Muscle layer of duodenum (tissue), 2 donors: ENCODE data around the gene SIGLEC1.

Experiments used
- H3K27ac ChIP-seq: one replicate; pipeline ENCODE4 v1.7.0; 2013; ENCODE audit warnings: mild to moderate bottlenecking, low read length
- H3K27me3 ChIP-seq: one replicate; pipeline ENCODE4 v1.7.0; 2013; ENCODE audit warnings: low read depth, mild to moderate bottlenecking, control low read depth, low read length
- H3K36me3 ChIP-seq, 2 donors: one replicate each; pipeline ENCODE4 v1.7.0; 2013; ENCODE audit warnings: low read length in 2 of 2, control low read depth in 1 of 2, mild to moderate bottlenecking in 1 of 2; ENCODE audit not compliant: insufficient read depth in 2 of 2, control insufficient read depth in 1 of 2
- H3K4me1 ChIP-seq, 2 donors: one replicate each; pipeline ENCODE4 v1.7.0; 2013; ENCODE audit warnings: low read length in 2 of 2, mild to moderate bottlenecking in 2 of 2, control low read depth in 1 of 2, moderate library complexity in 1 of 2; ENCODE audit not compliant: insufficient read depth in 2 of 2, control insufficient read depth in 1 of 2
- H3K4me3 ChIP-seq, 2 donors: one replicate each; pipeline ENCODE4 v1.7.0; 2013; ENCODE audit warnings: low read length in 2 of 2, low read depth in 1 of 2, mild to moderate bottlenecking in 1 of 2
- H3K9me3 ChIP-seq, 2 donors: one replicate each; pipeline ENCODE4 v1.7.0; 2013; ENCODE audit warnings: low read length in 2 of 2, control low read depth in 1 of 2, mild to moderate bottlenecking in 1 of 2; ENCODE audit not compliant: control insufficient read depth in 1 of 2
- donor health status: healthy.

Gene SIGLEC1

GRCh38 chr20:3705970-3706739 lies 6.2 kb downstream of the SIGLEC1 start:
- H3K4me3 ChIP-seq = no peak overlapping the region
- peaks cover 0 to 13% of the 10 kb centered on the region in 2 donors for H3K4me1 ChIP-seq
- H3K9me3 ChIP-seq = no peaks in the 10 kb centered on the region
- no peaks in the 10 kb centered on the region for H3K27me3 ChIP-seq
- no peaks in the 10 kb centered on the region for H3K36me3 ChIP-seq
- no peak overlapping the region for H3K27ac ChIP-seq

GRCh38 chr20:3705491-3705969 lies 6.9 kb downstream of the SIGLEC1 start:
- peaks cover 0 to 6% of the 10 kb centered on the region in 2 donors for H3K4me1 ChIP-seq
- H3K4me3 ChIP-seq = no peak overlapping the region
- H3K9me3 ChIP-seq = no peaks in the 10 kb centered on the region
- H3K27me3 ChIP-seq = no peaks in the 10 kb centered on the region
- H3K36me3 ChIP-seq = no peaks in the 10 kb centered on the region
- H3K27ac ChIP-seq = no peak overlapping the region

GRCh38 chr20:3704087-3704486 lies 8.3 kb downstream of the SIGLEC1 start:
- Histone ChIP-seq H3K36me3 (no peaks in the 10 kb centered on the region), H3K27me3 (no peaks in the 10 kb centered on the region), H3K4me1 (no peaks in the 10 kb centered on the region), H3K4me3 (no peak overlapping the region), H3K9me3 (no peaks in the 10 kb centered on the region), H3K27ac (no peak overlapping the region)

GRCh38 chr20:3702611-3703391 lies 9.6 kb downstream of the SIGLEC1 start:
- Histone ChIP-seq H3K4me3 (no peak overlapping the region), H3K27ac (no peak overlapping the region), H3K27me3 (no peaks in the 10 kb centered on the region), H3K4me1 (no peaks in the 10 kb centered on the region), H3K36me3 (no peaks in the 10 kb centered on the region), H3K9me3 (no peaks in the 10 kb centered on the region)

DNA sequence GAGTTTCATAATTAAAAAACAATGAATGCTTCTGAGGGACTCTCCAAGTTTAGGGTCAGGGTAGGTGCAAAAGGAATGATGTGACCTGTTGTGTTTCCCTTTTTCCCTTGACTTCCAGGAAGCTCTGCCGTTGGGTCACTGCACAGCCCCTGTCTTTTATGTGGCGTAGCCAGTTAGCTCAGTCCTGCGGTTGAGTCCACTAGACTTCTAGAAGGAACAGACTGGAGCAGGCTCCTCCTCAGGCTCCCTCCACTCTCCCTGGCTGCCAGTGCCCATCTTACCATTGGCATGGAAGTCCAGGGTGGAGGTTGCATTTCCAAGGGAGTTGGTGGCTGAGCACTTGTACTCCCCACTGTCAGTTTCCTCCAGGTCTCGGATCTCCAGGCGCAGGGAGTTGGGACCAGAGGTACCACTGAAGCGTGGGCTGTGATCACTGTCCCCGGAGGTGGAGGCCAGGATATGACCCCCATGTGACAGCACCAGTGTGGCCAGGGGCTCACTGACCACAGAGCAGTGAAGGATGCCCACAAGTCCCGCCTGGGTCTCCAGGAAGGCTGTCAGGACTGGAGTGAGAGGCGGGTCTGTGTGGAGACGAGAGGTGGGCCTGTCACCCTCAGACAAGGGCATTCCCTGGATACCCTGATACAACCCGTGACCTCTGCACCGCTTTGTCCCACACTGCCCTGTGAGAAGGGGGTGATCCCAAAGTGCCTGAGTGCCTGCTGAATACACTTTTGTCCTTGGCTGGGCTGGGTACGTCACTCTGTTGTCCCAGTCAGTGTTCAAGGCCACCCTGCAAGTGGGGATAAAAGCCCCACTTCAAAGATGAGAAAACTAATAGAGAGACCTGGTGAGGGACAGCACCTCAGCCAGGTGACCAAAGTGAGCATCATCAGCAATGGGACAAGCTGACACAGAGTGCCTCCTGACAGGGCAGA lies 11.1 kb downstream of the SIGLEC1 start:
- Histone ChIP-seq H3K4me1 (no peaks in the 10 kb centered on the region), H3K27ac (no peak overlapping the region), H3K36me3 (no peaks in the 10 kb centered on the region), H3K27me3 (no peaks in the 10 kb centered on the region), H3K9me3 (peaks cover 0 to 3% of the 10 kb centered on the region in 2 donors), H3K4me3 (no peak overlapping the region)

GRCh38 chr20:3699037-3699436 lies 13.4 kb downstream of the SIGLEC1 start:
- Histone ChIP-seq H3K4me1 (no peaks in the 10 kb centered on the region), H3K27me3 (no peaks in the 10 kb centered on the region), H3K36me3 (no peaks in the 10 kb centered on the region), H3K4me3 (no peak overlapping the region), H3K9me3 (peaks cover 0 to 5% of the 10 kb centered on the region in 2 donors), H3K27ac (no peak overlapping the region)

- Histone ChIP-seq H3K36me3 (no peaks in the 10 kb centered on the region), H3K9me3 (peaks cover 0 to 5% of the 10 kb centered on the region in 2 donors), H3K4me1 (no peaks in the 10 kb centered on the region), H3K4me3 (no peak overlapping the region), H3K27ac (no peak overlapping the region), H3K27me3 (no peaks in the 10 kb centered on the region)
Measured at GRCh38 chr20:3698591-3699001, 13.8 kb downstream of the SIGLEC1 start.

DNA sequence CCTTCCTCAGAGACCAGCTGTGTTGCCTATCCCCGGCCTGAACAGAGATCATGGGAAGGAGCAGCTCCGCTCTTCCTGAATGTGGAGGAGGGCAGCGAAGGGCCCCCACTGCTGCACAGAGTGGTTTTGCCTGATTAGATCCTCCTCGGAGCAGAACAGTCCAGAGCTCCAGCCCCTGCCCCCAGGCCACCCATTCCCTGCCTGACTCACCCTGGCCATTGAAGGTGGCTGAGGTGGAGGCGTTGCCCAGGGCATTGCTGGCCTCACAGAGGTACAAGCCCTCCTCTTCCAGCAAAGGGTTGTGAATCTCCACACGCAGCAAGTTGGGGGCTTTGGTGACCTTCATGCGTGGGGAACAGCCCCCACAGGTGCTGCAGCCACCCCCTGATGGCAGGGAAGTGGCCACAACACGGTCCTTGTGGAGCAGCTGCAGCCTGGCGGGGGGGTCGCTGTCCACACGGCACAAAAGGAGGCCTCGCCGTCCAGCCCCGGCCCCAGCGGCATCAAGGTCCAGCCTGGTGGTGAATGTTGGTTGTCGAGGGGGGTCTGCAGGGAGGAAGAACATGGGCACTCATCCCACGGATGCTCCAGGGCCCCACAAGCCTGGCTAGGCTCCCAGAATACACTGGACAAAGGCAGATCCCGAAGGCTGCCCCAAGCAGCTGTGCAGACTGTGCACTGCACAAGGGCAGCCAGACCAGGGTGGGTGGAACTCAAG lies 14.7 kb downstream of the SIGLEC1 start:
- Histone ChIP-seq H3K27ac (no peak overlapping the region), H3K4me1 (no peaks in the 10 kb centered on the region), H3K36me3 (no peaks in the 10 kb centered on the region), H3K4me3 (no peak overlapping the region), H3K9me3 (peaks cover 0 to 5% of the 10 kb centered on the region in 2 donors), H3K27me3 (no peaks in the 10 kb centered on the region)

DNA sequence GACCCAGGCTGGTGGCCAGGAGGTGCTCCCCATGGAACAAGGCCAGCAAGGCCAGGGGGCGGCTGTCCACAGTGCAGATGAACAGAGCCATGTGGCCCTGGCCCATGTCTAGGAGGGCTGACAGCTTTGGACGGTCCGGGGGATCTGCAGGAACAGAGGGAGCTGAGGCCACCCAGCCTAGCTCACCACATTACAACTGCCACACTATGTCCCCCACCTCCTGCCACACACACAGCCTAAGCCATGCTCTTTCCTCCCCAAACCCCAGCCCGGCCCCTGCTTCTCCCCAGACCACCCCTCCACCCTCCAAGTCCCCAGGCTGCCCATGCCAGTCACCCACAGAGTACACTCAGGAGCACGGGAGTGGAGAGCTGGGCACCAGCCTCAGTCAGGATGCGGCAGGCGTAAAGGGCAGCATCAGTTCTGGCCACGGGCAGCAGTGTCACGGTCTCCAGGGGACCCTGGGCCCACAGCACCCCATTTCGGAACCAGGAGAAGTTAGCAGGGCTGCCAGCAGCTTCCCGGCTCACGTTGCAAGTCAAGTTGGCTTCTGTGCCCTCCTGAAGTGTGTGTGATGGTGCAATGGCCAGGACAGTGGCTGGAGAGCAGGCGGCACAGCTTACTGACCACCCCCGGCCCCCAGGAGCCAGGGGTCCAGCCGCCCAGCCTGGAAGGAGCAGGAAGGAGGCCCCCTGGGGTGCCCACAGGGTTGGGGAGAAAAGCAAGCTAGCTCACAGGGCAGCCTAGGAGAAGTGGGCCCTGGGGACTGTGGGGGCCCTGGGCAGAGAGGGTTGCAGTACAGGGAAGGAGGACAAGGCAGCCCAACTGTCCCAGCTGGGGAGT lies 15.4 kb downstream of the SIGLEC1 start:
- Histone ChIP-seq H3K27ac (no peak overlapping the region), H3K4me1 (no peaks in the 10 kb centered on the region), H3K4me3 (no peak overlapping the region), H3K9me3 (peaks cover 0 to 5% of the 10 kb centered on the region in 2 donors), H3K27me3 (no peaks in the 10 kb centered on the region), H3K36me3 (no peaks in the 10 kb centered on the region)

GRCh38 chr20:3696200-3696599 lies 16.2 kb downstream of the SIGLEC1 start:
- Histone ChIP-seq H3K4me3 (no peak overlapping the region), H3K9me3 (peaks cover 0 to 5% of the 10 kb centered on the region in 2 donors), H3K36me3 (no peaks in the 10 kb centered on the region), H3K27me3 (no peaks in the 10 kb centered on the region), H3K4me1 (no peaks in the 10 kb centered on the region), H3K27ac (no peak overlapping the region)
